Myocyte (in vitro differentiated cells): ENCODE measurements around the gene CEACAM8. TPM values are rescaled to one million over a fixed set of nuclear protein-coding genes. Genes with fewer than 3 reads are reported as not detected.
"Not testable (repeated sequence)": the region's sequence is repeated elsewhere in the genome, so short reads cannot be mapped to it uniquely, and the experiment has no call there.

Source experiments
- DNase-seq: peaks from one replicate; pipeline ENCODE4 v3.0.0-alpha.2; 2012; ENCODE audit warnings: low read depth
- total RNA-seq: library from RNA; depleted of rRNA; stranded (reverse); fragments of >200 nt; gene quantifications from 2 replicates; pipeline ENCODE4 v1.2.3, GENCODE V29; 2014

The CEACAM8 gene
- total RNA-seq, 1 donor from 2014 or later, result not detected

DNA sequence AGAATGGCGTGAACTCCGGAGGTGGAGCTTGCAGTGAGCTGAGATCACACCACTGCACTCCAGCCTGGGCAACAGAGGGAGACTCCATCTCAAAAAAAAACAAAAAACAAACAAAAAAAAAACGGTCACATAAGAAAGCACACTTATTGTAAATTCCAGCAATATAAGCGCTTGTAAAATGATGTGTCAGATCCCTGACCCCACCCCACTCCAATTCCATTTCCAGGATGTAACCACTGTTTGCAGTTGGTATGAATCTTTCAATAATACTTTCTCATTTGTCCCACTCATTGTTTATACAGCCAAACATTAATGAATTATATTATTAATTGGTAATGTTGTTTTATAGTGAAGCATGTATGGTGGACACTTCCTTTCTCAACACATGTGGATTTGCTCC is 50.6 kb downstream of the CEACAM8 start:
- no peak for DNase-seq

DNA sequence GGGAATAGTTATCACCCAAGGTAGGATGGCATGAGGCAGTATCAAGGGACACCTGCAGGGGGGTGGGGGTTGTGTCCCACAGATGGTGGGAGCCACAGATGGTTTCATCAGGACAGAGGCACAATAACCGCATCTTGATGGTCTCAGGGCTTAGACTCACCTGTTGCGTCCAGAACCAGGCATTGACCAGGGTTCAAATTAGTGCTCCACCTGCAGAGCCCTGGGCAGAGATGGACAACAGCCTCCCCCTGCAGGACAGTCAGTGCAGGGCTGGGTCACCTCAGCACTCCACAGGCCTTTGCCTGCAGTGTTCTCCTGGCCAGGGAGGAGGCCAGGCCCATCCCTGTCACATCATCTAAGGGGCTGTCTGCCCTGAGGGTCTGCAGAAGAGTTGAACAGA is 51.9 kb downstream of the CEACAM8 start:
- no peak for DNase-seq

DNA sequence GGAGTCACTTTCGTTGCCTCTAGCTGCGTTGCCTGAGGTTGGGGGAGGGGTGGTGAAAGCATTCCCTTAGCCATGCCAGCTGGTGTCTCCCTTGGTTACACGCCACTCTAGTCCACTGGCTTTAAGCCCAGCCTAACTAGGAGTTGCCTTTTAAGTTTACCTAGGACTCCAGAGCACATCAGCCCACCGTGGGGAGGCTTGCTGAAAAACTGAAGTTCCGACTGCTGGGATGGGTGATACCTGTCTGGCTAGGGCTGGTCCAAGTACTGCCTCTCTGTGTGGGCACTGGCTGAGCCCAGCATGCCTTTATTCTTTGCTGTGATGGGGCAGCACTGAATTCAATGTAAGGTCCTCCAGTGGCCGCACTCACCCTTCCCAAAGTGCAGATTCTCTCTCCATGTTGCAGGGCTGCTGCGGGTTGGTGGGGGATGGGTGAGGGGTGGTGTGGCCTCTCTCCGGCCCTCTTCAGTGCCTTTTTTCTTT is 54.6 kb downstream of the CEACAM8 start:
- DNase-seq, result peak; percentile 39

DNA sequence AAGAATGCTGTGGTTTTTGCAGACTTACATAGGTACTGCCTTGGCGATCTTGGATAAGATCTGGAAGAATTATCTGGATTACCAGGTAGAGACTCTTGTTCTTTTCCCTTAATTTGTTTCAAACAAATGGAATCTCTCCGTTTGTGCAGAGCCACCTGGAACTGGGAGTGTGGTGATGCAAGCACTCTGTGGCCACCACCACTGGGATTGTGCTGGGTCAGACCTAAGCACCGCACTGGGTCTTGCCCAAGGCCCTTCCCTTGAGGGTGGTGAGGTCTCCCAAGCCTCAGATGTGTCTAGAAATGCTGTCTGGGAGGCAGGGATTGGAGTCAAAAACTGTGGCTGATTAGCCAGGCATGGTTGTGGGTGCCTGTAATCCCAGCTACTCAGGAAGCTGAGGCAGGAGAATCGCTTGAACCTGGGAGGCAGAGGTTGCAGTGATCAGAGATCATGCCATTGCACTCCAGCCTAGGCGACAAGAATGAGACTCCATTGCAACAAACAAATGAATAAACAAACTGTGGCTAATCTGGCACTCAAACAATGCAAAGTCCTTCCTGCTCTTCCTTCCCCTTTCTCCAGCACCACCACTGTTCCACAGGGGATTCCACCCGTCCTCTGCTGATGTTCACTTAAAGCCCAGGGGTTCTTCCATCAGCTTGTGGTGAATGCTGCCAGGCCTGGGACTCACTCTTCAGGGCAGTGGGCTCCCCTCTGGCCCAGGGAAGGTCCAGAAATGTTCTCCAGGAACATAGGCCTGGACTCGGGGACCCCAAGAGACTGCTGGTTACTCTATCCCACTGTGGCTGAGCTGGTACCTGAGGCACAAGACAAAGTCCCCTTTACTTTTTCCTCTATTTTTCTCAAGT is 55.6 kb downstream of the CEACAM8 start:
- no peak for DNase-seq

DNA sequence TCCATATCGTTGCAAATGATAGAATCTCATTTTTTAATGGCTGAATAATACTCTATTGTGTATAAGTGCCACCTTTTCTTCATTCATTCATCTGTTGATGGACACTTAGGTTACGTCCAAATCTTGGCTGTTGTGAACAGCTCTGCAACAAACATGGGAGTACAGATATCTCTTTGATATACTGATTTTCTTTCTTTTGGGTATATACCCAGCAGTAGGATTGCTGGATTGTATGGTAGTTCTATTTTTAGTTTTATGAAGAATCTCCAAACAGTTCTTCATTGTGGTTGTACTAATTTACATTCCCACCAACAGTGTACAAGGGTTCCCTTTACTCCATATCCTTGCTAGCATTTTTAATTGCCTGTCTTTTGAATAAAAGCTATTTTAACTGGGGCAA is 59.4 kb downstream of the CEACAM8 start:
- not testable (repeated sequence) for DNase-seq

DNA sequence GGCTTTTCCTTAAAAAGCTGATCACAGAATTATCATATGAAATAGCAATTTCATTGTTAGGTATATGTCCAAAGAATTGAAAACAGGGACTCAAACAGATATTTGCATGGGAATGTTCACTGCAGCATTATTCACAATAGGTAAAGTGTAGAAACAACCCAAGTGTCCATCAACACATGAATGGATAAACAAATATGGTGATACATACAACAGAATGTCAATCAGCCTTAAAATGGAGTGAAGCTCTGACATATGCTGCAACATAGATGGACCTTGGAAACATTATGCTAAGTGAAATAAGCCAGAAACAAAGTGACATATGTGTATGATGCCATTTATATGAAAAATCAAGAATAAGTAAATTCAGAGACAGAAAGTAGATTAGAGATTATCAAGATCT is 60.3 kb downstream of the CEACAM8 start:
- no peak for DNase-seq

DNA sequence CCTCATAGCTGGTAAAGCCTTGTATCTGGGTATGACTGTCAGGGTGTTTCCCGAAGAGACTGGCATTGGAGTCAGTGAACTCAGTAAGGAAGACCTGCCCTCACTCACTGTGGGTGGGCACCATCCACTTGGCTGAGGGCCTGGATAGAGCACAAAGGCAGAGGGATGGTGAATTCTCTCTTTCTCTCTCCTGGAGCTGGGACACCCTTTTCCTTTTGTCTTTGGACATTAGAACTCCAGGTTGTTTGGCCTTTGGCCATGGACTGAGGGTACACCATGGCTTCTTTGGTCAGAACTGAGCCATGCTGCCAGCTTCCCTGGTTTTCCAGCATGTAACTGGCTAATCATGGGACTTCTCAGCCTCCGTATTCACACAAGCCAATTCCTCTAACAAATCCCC is 61.8 kb downstream of the CEACAM8 start:
- no peak for DNase-seq

DNA sequence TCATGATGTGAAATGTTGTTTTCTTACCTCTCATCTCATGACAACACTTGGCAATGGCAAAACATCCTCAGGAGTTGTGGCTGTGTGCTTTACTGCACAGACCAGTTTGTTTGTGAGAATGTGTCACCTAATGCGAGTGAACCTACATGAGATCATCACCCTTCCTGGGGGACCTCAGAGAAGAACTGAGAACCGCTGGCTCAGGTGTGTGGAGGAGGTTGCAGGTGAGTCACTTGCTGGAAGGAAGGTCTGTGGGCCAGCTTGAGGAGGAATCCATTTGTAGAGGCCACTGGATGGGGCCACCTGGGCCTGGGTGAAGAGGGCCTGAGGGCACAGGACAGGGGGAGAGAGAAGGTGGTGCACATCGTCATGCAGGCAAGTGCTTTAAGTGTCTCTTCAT is 63.4 kb downstream of the CEACAM8 start:
- DNase-seq, result no peak

Other genes starting within 250 kb of the CEACAM8 start
- not detected in 2 replicates for gene CNFN, start 204.6 kb downstream of the CEACAM8 start, total RNA-seq
- gene LIPE, start 167.5 kb downstream of the CEACAM8 start, total RNA-seq, result 1.5 and 3.7 TPM in 2 replicates
- not detected in 2 replicates for gene CXCL17, start 152.0 kb downstream of the CEACAM8 start, total RNA-seq
- not detected in 2 replicates for gene CEACAM1, start 66.4 kb downstream of the CEACAM8 start, total RNA-seq
- gene PSG3, start 145.6 kb upstream of the CEACAM8 start, total RNA-seq, result not detected in 2 replicates
- not detected in 2 replicates for gene PSG8, start 170.8 kb upstream of the CEACAM8 start, total RNA-seq